K562 (cell line): ENCODE measurements around the gene CUX1. TPM values are rescaled to one million over a fixed set of nuclear protein-coding genes. Genes with fewer than 3 reads are reported as not detected.
A peak's percentile ranks its signal among the peaks of the same experiment; 100 is the strongest.

Experiments
- ATAC-seq: fragments of 200-7000 bp; cut with Tn5 transposase; 3 replicates; pipeline ENCODE4 v1.9.1; 2020; ENCODE audit warnings: moderate library complexity
- BruUV-seq: library from RNA; stranded (reverse); fragments of 400-500 nt; replicated peaks from 2 replicates; lab custom pipeline; 2021; lab: Mats Ljungman, UMichigan
- CTCF ChIA-PET: fragments of 300-600 bp; formaldehyde crosslinking; extraction: SDS; loops from one replicate; lab custom pipeline; 2021; ENCODE audit warnings: low intra/inter-chr PET ratio; lab: Yijun Ruan, JAX
- POLR2A ChIA-PET: fragments of 300-600, 350-650 bp; sonication (Branson Sonifier 250); formaldehyde crosslinking; extraction: SDS; loops from one replicate; lab custom pipeline; 2021; ENCODE audit warnings: antibody characterized with exemption, inconsistent platforms; lab: Yijun Ruan, JAX
- DNase-seq, 4 experiments: peaks; one replicate each; pipeline versions ENCODE4 v3.0.0 to v3.0.0-alpha.2; 2011 to 2018; ENCODE audit warnings: low spot score in 3 of 4, mixed read lengths in 3 of 4; ENCODE audit errors: extremely low read depth in 1 of 4
- FAIRE-seq: peaks from 2 replicates; lab custom pipeline; 2011; peaks lifted over from hg19 to GRCh38; lab: Jason Lieb, UNC
- H2AFZ ChIP-seq: 2 replicates; pipeline ENCODE4 v1.6.0; 2011; ENCODE audit warnings: low read depth, low read length, control low read depth, inconsistent platforms
- H3K27ac ChIP-seq: fragments of 200-600 bp; 3 replicates; pipeline ENCODE4 v1.8.0; 2011; ENCODE audit warnings: low read depth, mild to moderate bottlenecking, control low read depth, inconsistent platforms, low read length, moderate library complexity, mixed read lengths; ENCODE audit errors: extremely low read depth
- H3K27me3 ChIP-seq, 2 experiments: fragments of 300-600 bp in 1 of 2; 2 replicates in 1 of 2; 3 replicates in 1 of 2; pipeline versions ENCODE4 v1.6.0 to v1.8.0; 2011; ENCODE audit warnings: inconsistent platforms in 2 of 2, low read length in 2 of 2, mild to moderate bottlenecking in 1 of 2, mixed read lengths in 1 of 2, moderate library complexity in 1 of 2; ENCODE audit not compliant: control insufficient read depth in 2 of 2, insufficient read depth in 2 of 2
- H3K36me3 ChIP-seq: fragments of 300-600 bp; 3 replicates; pipeline ENCODE4 v1.8.0; 2011; ENCODE audit warnings: mild to moderate bottlenecking, low read length, inconsistent platforms; ENCODE audit not compliant: control insufficient read depth, insufficient read depth
- H3K4me1 ChIP-seq, 2 experiments: fragments of 200-600 bp in 1 of 2; replicated peaks in 1 of 2; 2 replicates in 1 of 2; 3 replicates in 1 of 2; pipeline versions ENCODE4 v1.5.1 to v1.8.0; 2011; ENCODE audit warnings: inconsistent platforms in 2 of 2, low read length in 2 of 2, mild to moderate bottlenecking in 1 of 2, mixed read lengths in 1 of 2, moderate library complexity in 1 of 2; ENCODE audit not compliant: control insufficient read depth in 2 of 2, insufficient read depth in 2 of 2
- H3K4me2 ChIP-seq: 2 replicates; pipeline ENCODE4 v1.6.1; 2011; ENCODE audit warnings: low read length, control low read depth, inconsistent platforms, mixed read lengths; ENCODE audit not compliant: insufficient read depth
- H3K4me3 ChIP-seq: fragments of 200-600 bp; sonication (generic), shearing (Covaris generic); 2 replicates; pipeline ENCODE4 v1.5.1; 2016; ENCODE audit warnings: control low read depth, inconsistent platforms
- H3K79me2 ChIP-seq: fragments of 200-600 bp; 3 replicates; pipeline ENCODE4 v1.8.0; 2011; ENCODE audit warnings: low read length, inconsistent platforms; ENCODE audit not compliant: control insufficient read depth, insufficient read depth
- H3K9ac ChIP-seq, 2 experiments: 2 replicates each; pipeline versions ENCODE4 v1.6.0 to v1.6.1; 2011; ENCODE audit warnings: low read depth in 2 of 2, low read length in 2 of 2, control low read depth in 1 of 2, inconsistent platforms in 1 of 2, mild to moderate bottlenecking in 1 of 2, mixed read lengths in 1 of 2; ENCODE audit not compliant: insufficient read depth in 1 of 2
- H3K9me1 ChIP-seq: one replicate; pipeline ENCODE4 v1.6.0; 2011; ENCODE audit warnings: inconsistent platforms, mild to moderate bottlenecking, low read length, moderate library complexity; ENCODE audit not compliant: control insufficient read depth, insufficient read depth
- H3K9me3 ChIP-seq: replicated peaks from 2 replicates; pipeline ENCODE4 v1.5.1; 2011; ENCODE audit warnings: low read depth, low read length, inconsistent platforms; ENCODE audit not compliant: control insufficient read depth, insufficient read depth
- H4K20me1 ChIP-seq: replicated peaks from 2 replicates; pipeline ENCODE4 v1.6.1; 2011; ENCODE audit warnings: low read length, inconsistent platforms, mixed read lengths; ENCODE audit not compliant: control insufficient read depth, insufficient read depth
- ARID2 ChIP-seq: fragments of 450-650 bp; IDR thresholded peaks from 2 replicates; pipeline ENCODE4 v1.6.1; 2017; ENCODE audit warnings: antibody characterized with exemption, mild to moderate bottlenecking
- C11orf30 ChIP-seq: fragments of 450-650 bp; IDR thresholded peaks from 2 replicates; pipeline ENCODE4 v1.6.1; 2016; ENCODE audit warnings: low read depth, mild to moderate bottlenecking
- CHD1 ChIP-seq: fragments of 200-600 bp; sonication (generic); IDR thresholded peaks from one replicate; pipeline ENCODE4 v1.6.1; 2012; ENCODE audit warnings: mild to moderate bottlenecking, moderate library complexity, low read length, inconsistent platforms
- CLOCK ChIP-seq: fragments of 250-450 bp; sonication (Bioruptor Pico); IDR thresholded peaks from 2 replicates; pipeline ENCODE4 v1.4.0; 2020; ENCODE audit warnings: mild to moderate bottlenecking, moderate library complexity, borderline replicate concordance
- ELF4 ChIP-seq: fragments of 450-650 bp; formaldehyde crosslinking; IDR thresholded peaks from 2 replicates; pipeline ENCODE4 v1.4.0; 2022; ENCODE audit warnings: missing genetic modification characterization
- ESRRA ChIP-seq: fragments of 450-650 bp; IDR thresholded peaks from 2 replicates; pipeline ENCODE4 v1.6.1; 2014; ENCODE audit warnings: low read depth, mild to moderate bottlenecking, moderate library complexity, borderline replicate concordance
- FOS ChIP-seq: IDR thresholded peaks from 3 replicates; pipeline ENCODE4 v1.6.1; 2011; ENCODE audit not compliant: insufficient read length; ENCODE audit errors: extremely low read depth
- GATAD2B ChIP-seq: fragments of 450-650 bp; IDR thresholded peaks from 2 replicates; pipeline ENCODE4 v1.6.1; 2017; ENCODE audit warnings: mild to moderate bottlenecking, borderline replicate concordance
- MAFG ChIP-seq: fragments of 450-650 bp; conservative IDR thresholded peaks from 2 replicates; pipeline ENCODE4 v1.6.1; 2016; ENCODE audit warnings: missing genetic modification characterization, missing compliant biosample characterization
- MCM2 ChIP-seq: fragments of 450-650 bp; IDR thresholded peaks from 2 replicates; pipeline ENCODE4 v1.6.1; 2017; ENCODE audit warnings: low read depth, mild to moderate bottlenecking
- NFE2 ChIP-seq: IDR thresholded peaks from 2 replicates; pipeline ENCODE4 v1.6.1; 2014; ENCODE audit warnings: antibody characterized with exemption, low read depth
- NFYB ChIP-seq: IDR thresholded peaks from 2 replicates; pipeline ENCODE4 v1.6.1; 2011; ENCODE audit warnings: mild to moderate bottlenecking, moderate library complexity; ENCODE audit not compliant: insufficient read length; ENCODE audit errors: extremely low read depth
- NR4A1 ChIP-seq, 2 experiments: fragments of 250-450 bp in 1 of 2; fragments of 450-650 bp in 1 of 2; sonication (Bioruptor Pico) in 1 of 2; IDR thresholded peaks; 2 replicates each; pipeline versions ENCODE4 v1.4.0 to v1.6.1; 2016 to 2020; ENCODE audit warnings: mild to moderate bottlenecking in 2 of 2, missing compliant biosample characterization in 1 of 2, missing genetic modification characterization in 1 of 2, moderate library complexity in 1 of 2
- PKNOX1 ChIP-seq: fragments of 450-650 bp; IDR thresholded peaks from 2 replicates; pipeline ENCODE4 v1.6.1; 2016
- POLR3A ChIP-seq: IDR thresholded peaks from 2 replicates; pipeline ENCODE4 v1.6.1; 2011; ENCODE audit warnings: borderline replicate concordance, mild to moderate bottlenecking, moderate library complexity; ENCODE audit not compliant: insufficient read length, insufficient read depth; ENCODE audit errors: extremely low read depth
- SMARCA4 ChIP-seq: fragments of 450-650 bp; IDR thresholded peaks from 2 replicates; pipeline ENCODE4 v1.6.1; 2016
- SMARCE1 ChIP-seq: fragments of 450-650 bp; IDR thresholded peaks from 2 replicates; pipeline ENCODE4 v1.7.1; 2016; ENCODE audit warnings: mild to moderate bottlenecking
- SREBF1 ChIP-seq: fragments of 150-350 bp; IDR thresholded peaks from 2 replicates; pipeline ENCODE4 v1.6.1; 2014; ENCODE audit warnings: antibody characterized with exemption, low read depth, low read length, borderline replicate concordance
- TGIF2 ChIP-seq: sonication (generic); formaldehyde crosslinking; IDR thresholded peaks from 2 replicates; pipeline ENCODE4 v1.8.1; 2022; ENCODE audit warnings: mild to moderate bottlenecking, missing genetic modification reagents, moderate library complexity
- XRCC3 ChIP-seq: fragments of 450-650 bp; IDR thresholded peaks from 2 replicates; pipeline ENCODE4 v1.6.1; 2017; ENCODE audit warnings: mild to moderate bottlenecking, moderate library complexity
- ZNF134 ChIP-seq: fragments of 250-450 bp; sonication (Bioruptor Pico); conservative IDR thresholded peaks from 2 replicates; pipeline ENCODE4 v1.4.0; 2020
- ZNF316 ChIP-seq: fragments of 450-650 bp; IDR thresholded peaks from 2 replicates; pipeline ENCODE4 v1.6.1; 2016
- ZNF780A ChIP-seq: fragments of 250-450 bp; sonication (Bioruptor Pico); IDR thresholded peaks from 2 replicates; pipeline ENCODE4 v1.5.0; 2021; ENCODE audit warnings: mild to moderate bottlenecking
- WGBS: fragments of 100-300 bp; shearing (Covaris generic); methylation state at CpG from one replicate; pipeline ENCODE4 v1.1.6; 2016; ENCODE audit warnings: low coverage, mixed read lengths; ENCODE audit not compliant: insufficient coverage; ENCODE audit errors: missing lambda C conversion rate; 5-methylcytosine and 5-hydroxymethylcytosine counted together
- in situ Hi-C: fragments of 300-500 bp; cut with MboI; formaldehyde crosslinking; loops from 4 replicates; pipeline ENCODE4 v1.15.0; 2018; ENCODE audit warnings: inconsistent platforms, mixed read lengths
- intact Hi-C: fragments of 100-400 bp; cut with micrococcal nuclease; formaldehyde crosslinking; loops from 2 replicates; pipeline ENCODE4 v1.14.2; 2022
- polyA plus RNA-seq, 8 experiments: library from polyadenylated mRNA; depleted of rRNA in 4 of 8; stranded (reverse) in 5 of 8; unstranded in 3 of 8; fragments of >200 nt; fragmentation: Nextera tagmentation in 2 of 8; fragmentation: Illumina TruSeq in 1 of 8; extraction: Ambion mirVana in 2 of 8; extraction: Trizol in 1 of 8; gene quantifications; 2 replicates each; pipeline versions ENCODE4 v1.2.1 to v1.2.3, GENCODE V29; 2011 to 2014; ENCODE audit warnings: inconsistent platforms in 1 of 8, missing spikeins in 1 of 8
- total RNA-seq, 7 experiments: library from RNA; depleted of rRNA in 6 of 7; stranded (reverse); fragments of >200 nt in 6 of 7; fragmentation: Illumina TruSeq in 2 of 7; extraction: Trizol in 2 of 7; gene quantifications; 2 replicates each; pipeline versions ENCODE4 v1.2.1 to v1.2.3, GENCODE V29; 2011 to 2021; ENCODE audit warnings: low replicate concordance in 1 of 7

CUX1 gene
- total and polyA plus RNA-seq, 9 of the 15 experiments (the other 6 are each of a cell fraction or from before 2014, with no cell fraction given): 3.6 to 55.3 (median 25.2) TPM

GRCh38 chr7:102122026-102122425, 304.6 kb downstream of the CUX1 start:
- H2AFZ ChIP-seq: peak overlapping the region; percentile 40; the same call in 1 of the 2 replicates
- H3K27ac ChIP-seq: peak overlapping the region; percentile 67
- no peaks in the 10 kb centered on the region for H3K9me3 ChIP-seq
- no peak overlapping the region for H3K4me3 ChIP-seq
- H3K79me2 ChIP-seq: no peaks in the 10 kb centered on the region
- peak overlapping the region; percentile 42 to 77; a peak in 3 of 4 replicates for H3K9ac ChIP-seq
- peak; percentile 67 for ATAC-seq
- ChIA-PET POLR2A (interaction anchor here (0.8 kb wide), 1 partner anchor 12 kb away, joined by 3 read pairs; no protein-coding TSS in a partner anchor), CTCF (no interaction called here)
- H3K9me1 ChIP-seq: no peaks in the 10 kb centered on the region
- no peaks in the 10 kb centered on the region for H4K20me1 ChIP-seq
- peaks cover 9 to 11% of the 10 kb centered on the region in 2 experiments; a peak in 4 of 5 replicates for H3K4me1 ChIP-seq
- peak in 2 of 4 experiments; percentile 34 to 35 for DNase-seq
- WGBS: 15% methylated on average over 3 of the region's 3 CpGs
- BruUV-seq: TSS peak; percentile 8
- H3K36me3 ChIP-seq: peaks cover 28% of the 10 kb centered on the region; the same call in 2 of the 3 replicates
- in situ Hi-C loops (no loop called here), intact Hi-C loops (no loop called here)
- no peaks in the 10 kb centered on the region for H3K27me3 ChIP-seq
- H3K4me2 ChIP-seq: 0 out of 2 replicates have a peak overlapping the region, but pooled peaks have one; percentile 10
- FAIRE-seq: no peak
- TF ChIP-seq SMARCA4: 0 out of 2 replicates have a peak, but pooled peaks have one; percentile 22
- no peak for TF ChIP-seq ELF4 (CRISPR knock-in tag)
- TF ChIP-seq ARID2: no peak
- no peak for TF ChIP-seq CHD1
- TF ChIP-seq ZNF780A: no peak
- no peak for TF ChIP-seq XRCC3
- peak; percentile 85 for TF ChIP-seq NFE2
- no peak for TF ChIP-seq ZNF134
- TF ChIP-seq MAFG: peak; percentile 100
- TF ChIP-seq NFYB: no peak
- TF ChIP-seq MCM2: no peak
- no peak for TF ChIP-seq PKNOX1
- no peak for TF ChIP-seq POLR3A
- no peak for TF ChIP-seq NR4A1 (CRISPR knock-in tag; IDR thresholded peaks at IDR 0.05)
- no peak for TF ChIP-seq NR4A1 (tag; IDR thresholded peaks at IDR 0.05)
- peak; percentile 100 for TF ChIP-seq ZNF316
- no peak for TF ChIP-seq ESRRA
- peak; percentile 99 for TF ChIP-seq C11orf30
- peak; percentile 43; the same call in 1 of the 2 replicates for TF ChIP-seq SMARCE1
- TF ChIP-seq CLOCK (CRISPR knock-in tag): no peak
- TF ChIP-seq TGIF2 (CRISPR knock-in tag): no peak
- TF ChIP-seq GATAD2B: peak; percentile 31; the same call in 1 of the 2 replicates
- no peak for TF ChIP-seq SREBF1
- TF ChIP-seq FOS: no peak
